ENCODE data around the gene TMEM41A. TPM values are rescaled to one million over a fixed set of nuclear protein-coding genes. Genes with fewer than 3 reads are reported as not detected.
"Not testable (repeated sequence)": the region's sequence is repeated elsewhere in the genome, so short reads cannot be mapped to it uniquely, and the experiment has no call there.

TMEM41A gene
- total RNA-seq, 1 donor from 2014 or later, result 22.1 TPM

DNA sequence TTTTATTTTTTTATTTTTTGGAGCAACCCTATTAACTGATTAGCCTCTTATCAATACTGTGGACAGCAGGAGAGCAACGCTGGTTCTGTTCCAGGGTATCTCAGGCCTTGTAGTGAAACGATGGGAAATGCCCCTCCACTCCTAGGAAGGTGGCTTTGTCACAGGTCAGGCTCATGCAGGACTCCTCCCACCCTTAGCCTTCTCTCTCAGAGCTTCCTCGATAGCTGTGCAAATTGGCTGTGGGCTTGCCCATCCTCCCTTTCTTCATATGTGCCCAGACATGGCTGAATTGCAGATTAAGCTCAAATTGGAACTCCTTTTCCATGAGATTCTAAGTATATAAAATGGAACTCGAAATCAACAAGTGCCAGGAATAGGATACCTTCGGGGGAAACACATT is 38.5 kb downstream of the TMEM41A start:
- Histone ChIP-seq H3K4me3 (ENCODE audit: low read depth, low read length) (no peak overlapping the region), H3K27me3 (ENCODE audit: control insufficient read depth, insufficient read depth, low read length) (no peaks in the 10 kb centered on the region), H3K36me3 (ENCODE audit: control insufficient read depth, insufficient read depth, low read length) (no peaks in the 10 kb centered on the region)
- no peak for DNase-seq (ENCODE audit: low read depth)
- TF ChIP-seq, protein P1, sequence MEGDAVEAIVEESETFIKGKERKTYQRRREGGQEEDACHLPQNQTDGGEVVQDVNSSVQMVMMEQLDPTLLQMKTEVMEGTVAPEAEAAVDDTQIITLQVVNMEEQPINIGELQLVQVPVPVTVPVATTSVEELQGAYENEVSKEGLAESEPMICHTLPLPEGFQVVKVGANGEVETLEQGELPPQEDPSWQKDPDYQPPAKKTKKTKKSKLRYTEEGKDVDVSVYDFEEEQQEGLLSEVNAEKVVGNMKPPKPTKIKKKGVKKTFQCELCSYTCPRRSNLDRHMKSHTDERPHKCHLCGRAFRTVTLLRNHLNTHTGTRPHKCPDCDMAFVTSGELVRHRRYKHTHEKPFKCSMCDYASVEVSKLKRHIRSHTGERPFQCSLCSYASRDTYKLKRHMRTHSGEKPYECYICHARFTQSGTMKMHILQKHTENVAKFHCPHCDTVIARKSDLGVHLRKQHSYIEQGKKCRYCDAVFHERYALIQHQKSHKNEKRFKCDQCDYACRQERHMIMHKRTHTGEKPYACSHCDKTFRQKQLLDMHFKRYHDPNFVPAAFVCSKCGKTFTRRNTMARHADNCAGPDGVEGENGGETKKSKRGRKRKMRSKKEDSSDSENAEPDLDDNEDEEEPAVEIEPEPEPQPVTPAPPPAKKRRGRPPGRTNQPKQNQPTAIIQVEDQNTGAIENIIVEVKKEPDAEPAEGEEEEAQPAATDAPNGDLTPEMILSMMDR (IDR thresholded peaks at IDR 0.05; ENCODE audit: insufficient read depth, low read length, poor library complexity, severe bottlenecking), result no peak

DNA sequence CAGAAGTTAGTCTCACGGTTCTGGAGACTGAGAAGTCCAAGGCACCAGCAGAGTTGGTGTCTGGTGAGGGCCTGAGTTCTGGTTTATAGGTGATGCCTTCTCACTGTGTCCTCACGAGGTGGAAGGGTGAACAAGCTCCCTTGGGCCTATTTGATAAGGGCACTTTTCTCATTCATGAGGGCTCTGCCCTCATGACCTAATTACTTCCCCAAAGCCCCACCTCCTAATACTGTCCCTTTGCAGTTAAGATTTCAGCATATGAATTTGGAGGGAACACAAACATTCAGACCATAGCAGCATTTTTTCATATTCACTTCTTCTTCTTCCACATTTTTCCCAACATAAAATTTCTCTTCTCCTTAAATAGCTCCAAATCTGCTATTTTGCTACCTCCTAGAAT is 41.5 kb downstream of the TMEM41A start:
- no peaks in the 10 kb centered on the region for H3K36me3 ChIP-seq (ENCODE audit: control insufficient read depth, insufficient read depth, low read length)

DNA sequence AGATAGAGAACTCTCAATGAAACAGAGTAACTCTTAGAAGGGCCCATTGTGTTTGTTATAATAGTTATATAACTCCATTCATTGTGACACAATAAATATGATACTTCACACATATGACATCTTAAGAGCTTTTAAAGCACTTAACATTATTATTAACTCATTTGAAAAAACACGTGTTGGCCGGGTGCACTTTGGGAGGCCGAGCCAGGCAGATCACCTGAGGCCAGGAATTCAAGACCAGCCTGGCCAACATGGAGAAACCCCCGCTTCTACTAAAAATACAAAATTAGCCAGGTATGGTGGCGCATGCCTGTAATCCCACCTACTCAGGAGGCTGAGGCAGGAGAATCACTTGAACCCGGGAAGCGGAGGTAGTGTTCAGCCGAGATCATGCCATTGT is 47.4 kb downstream of the TMEM41A start:
- not testable (repeated sequence) for H3K4me3 ChIP-seq (ENCODE audit: low read depth, low read length); DNase-seq (ENCODE audit: low read depth); H3K27me3 ChIP-seq (ENCODE audit: control insufficient read depth, insufficient read depth, low read length); H3K36me3 ChIP-seq (ENCODE audit: control insufficient read depth, insufficient read depth, low read length)

More for the DNA sequence above, 41.5 kb downstream of the TMEM41A start:
- TF ChIP-seq, protein P1 (IDR thresholded peaks at IDR 0.05; ENCODE audit: insufficient read depth, low read length, poor library complexity, severe bottlenecking), result no peak
- no peak for DNase-seq (ENCODE audit: low read depth)
- H3K27me3 ChIP-seq (ENCODE audit: control insufficient read depth, insufficient read depth, low read length), result no peaks in the 10 kb centered on the region
- no peak overlapping the region for H3K4me3 ChIP-seq (ENCODE audit: low read depth, low read length)

DNA sequence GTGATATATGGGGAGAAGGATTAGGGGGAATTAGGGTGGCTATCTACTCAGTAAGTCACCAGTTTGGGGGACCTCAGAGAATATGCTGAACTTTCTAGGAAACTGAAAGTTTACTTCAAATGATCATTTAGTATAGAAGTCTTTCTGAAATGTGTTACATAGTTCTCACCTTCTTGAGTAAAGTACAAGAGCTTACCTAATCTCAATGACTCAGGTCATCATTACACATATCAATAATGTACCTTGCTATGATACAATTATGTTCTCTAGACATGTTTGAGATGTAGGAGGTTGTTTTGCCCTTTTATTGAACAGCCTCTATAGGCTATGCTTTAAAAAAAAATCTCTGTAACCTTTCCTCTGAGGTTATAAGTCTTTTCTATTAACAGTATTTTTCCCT is 50.7 kb downstream of the TMEM41A start:
- TF ChIP-seq, protein P1 (IDR thresholded peaks at IDR 0.05; ENCODE audit: insufficient read depth, low read length, poor library complexity, severe bottlenecking), result no peak
- no peak for DNase-seq (ENCODE audit: low read depth)
- Histone ChIP-seq H3K36me3 (ENCODE audit: control insufficient read depth, insufficient read depth, low read length) (no peaks in the 10 kb centered on the region), H3K4me3 (ENCODE audit: low read depth, low read length) (no peak overlapping the region), H3K27me3 (ENCODE audit: control insufficient read depth, insufficient read depth, low read length) (no peaks in the 10 kb centered on the region)

DNA sequence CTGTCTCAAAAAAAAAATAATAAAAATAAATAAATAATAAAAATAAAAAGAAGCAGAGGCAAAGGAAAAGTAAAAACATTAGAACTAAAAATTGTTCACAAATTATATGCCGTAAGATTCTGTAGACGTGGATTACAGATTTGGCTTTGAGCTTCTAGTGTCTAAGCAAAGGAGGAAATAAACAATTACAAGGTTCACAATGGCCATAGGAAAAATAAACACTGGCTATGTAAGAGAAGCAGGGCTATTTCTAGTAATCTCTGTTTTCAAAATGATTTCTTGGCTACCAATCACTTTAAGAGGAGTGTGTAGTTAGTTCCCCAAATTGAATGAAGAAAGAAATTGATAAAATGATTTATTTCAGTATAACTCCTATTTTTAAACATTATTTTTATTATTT is 54.5 kb downstream of the TMEM41A start:
- Histone ChIP-seq H3K36me3 (ENCODE audit: control insufficient read depth, insufficient read depth, low read length) (no peaks in the 10 kb centered on the region), H3K27me3 (ENCODE audit: control insufficient read depth, insufficient read depth, low read length) (no peaks in the 10 kb centered on the region), H3K4me3 (ENCODE audit: low read depth, low read length) (no peak overlapping the region)
- no peak for DNase-seq (ENCODE audit: low read depth)
- TF ChIP-seq, protein P1 (IDR thresholded peaks at IDR 0.05; ENCODE audit: insufficient read depth, low read length, poor library complexity, severe bottlenecking), result no peak

DNA sequence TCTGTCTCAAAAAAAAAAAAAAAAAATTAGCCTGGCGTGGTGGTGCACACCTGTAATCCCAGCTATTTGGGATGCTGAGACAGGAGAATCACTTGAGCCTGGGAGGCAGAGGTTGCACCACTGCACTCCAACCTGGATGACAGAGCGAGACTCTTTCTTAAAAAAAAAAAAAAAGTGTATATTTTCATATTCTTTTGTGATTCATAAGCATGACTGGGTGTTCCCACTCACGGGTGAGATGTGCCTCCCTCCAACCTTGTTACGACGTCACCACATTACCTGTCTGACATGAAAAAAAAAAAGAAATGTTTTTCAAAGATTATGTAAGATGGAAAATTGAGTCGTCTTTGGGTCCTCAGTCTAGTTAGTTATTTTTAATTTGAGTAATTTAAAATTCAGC is 56.8 kb downstream of the TMEM41A start:
- H3K4me3 ChIP-seq (ENCODE audit: low read depth, low read length), result no peak overlapping the region
- DNase-seq (ENCODE audit: low read depth), result no peak
- no peaks in the 10 kb centered on the region for H3K36me3 ChIP-seq (ENCODE audit: control insufficient read depth, insufficient read depth, low read length)
- no peaks in the 10 kb centered on the region for H3K27me3 ChIP-seq (ENCODE audit: control insufficient read depth, insufficient read depth, low read length)
- TF ChIP-seq, protein P1 (IDR thresholded peaks at IDR 0.05; ENCODE audit: insufficient read depth, low read length, poor library complexity, severe bottlenecking), result no peak
